Inflammatory macrophage treated with lipopolysaccharide for 4 hours (primary cell): ENCODE measurements around the gene PAIP2.
"Not testable (repeated sequence)": the region's sequence is repeated elsewhere in the genome, so short reads cannot be mapped to it uniquely, and the experiment has no call there.

Source experiments
- DNase-seq: peaks from one replicate; pipeline ENCODE4 v3.0.0-alpha.2; 2020

PAIP2 gene

DNA sequence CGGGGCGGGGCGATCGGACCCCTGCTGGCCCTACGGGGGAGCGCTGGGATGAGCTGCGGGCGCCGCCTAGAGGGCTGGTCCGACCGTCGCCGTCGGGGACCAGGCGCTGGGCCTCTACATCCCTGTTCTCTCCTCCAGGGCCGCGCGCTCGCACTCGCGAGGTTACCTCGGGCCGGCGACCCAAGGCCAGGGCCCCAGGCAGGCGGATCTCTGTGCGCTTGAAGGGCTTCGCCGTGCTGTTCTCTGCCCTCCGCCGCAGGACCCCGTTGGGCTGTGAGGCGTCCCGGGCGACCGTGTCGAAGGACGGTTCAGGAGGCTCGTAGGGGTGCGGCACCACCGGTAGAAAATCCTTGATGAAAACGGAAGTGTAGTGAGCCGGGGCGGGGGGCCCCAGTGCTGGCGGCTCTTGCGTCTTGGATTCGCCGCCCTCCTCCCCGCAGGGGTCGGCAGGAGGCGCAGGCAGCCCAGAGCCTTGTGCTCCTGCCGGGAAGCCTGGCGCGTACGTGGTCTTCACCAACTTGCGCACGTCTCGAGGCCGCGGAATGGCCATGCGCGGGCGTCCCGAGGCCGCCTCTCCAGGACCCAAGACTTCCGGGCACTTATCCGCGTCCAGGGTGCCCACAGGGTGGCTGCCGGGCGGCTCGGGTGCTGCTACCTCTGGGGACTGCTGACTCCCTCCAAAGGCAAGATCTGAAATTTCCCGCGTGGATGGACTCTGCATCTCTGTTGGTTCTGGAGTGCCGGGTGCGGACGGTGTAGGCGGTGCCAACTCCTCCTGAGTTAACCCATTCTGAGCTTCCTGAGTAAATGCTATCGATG lies 51.2 kb downstream of the PAIP2 start:
- DNase-seq = peak; percentile 68

DNA sequence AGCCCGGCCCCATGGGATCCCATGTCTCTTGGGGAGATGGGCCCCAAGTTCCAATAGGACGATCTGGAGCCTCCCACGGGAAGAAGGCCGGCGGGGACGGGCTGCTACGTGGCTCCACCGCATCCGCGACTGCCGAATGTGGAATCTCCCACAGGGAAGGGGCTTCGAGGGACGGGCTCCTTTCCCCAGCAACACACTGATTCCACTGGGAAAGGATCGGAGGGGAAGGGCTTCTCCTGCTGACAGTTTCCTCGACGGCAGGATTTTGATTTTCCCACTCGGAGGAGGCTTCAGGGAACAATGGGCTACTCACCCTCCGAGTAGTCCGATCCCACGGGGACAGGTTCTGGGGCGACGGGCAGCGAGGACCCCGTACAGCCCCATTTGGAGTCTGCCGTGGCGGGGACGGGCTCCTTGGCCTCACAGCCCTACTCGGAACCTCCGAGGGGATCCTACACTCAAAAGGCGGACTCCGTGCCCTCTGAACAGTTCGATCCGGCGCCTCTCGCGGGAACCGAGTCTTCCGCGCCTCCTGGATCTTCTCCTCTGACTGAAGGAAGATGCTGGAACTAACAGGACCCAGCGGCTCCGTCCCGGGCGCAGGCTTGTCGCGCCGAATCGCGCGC lies 52.0 kb downstream of the PAIP2 start:
- DNase-seq = no peak

DNA sequence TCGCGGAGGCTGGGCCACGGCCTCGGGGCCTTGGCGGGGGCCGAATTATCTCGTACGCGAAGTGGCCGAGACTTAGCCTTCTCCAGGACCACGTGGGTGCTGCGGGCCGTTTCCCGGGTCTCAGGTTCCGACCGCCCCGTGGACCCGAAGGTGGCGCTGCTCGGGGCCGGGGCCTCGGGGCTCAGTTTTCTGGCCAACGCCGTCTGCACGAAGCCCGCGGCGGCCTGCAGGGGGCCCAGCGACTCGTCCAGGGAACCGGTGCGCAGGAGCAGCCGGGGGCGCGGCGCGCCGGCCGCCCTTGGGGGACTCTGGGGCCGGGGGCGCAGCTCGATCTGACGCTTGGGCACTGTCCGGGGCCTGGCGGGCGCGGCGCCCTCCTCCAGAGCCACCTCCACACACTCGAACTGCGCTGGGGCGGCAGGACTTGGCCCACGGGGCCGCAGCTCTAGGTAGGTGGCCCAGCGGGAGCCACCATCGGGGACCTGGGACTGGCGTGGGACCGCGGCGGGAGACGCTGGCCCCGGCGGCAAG lies 52.5 kb downstream of the PAIP2 start:
- DNase-seq = no peak

DNA sequence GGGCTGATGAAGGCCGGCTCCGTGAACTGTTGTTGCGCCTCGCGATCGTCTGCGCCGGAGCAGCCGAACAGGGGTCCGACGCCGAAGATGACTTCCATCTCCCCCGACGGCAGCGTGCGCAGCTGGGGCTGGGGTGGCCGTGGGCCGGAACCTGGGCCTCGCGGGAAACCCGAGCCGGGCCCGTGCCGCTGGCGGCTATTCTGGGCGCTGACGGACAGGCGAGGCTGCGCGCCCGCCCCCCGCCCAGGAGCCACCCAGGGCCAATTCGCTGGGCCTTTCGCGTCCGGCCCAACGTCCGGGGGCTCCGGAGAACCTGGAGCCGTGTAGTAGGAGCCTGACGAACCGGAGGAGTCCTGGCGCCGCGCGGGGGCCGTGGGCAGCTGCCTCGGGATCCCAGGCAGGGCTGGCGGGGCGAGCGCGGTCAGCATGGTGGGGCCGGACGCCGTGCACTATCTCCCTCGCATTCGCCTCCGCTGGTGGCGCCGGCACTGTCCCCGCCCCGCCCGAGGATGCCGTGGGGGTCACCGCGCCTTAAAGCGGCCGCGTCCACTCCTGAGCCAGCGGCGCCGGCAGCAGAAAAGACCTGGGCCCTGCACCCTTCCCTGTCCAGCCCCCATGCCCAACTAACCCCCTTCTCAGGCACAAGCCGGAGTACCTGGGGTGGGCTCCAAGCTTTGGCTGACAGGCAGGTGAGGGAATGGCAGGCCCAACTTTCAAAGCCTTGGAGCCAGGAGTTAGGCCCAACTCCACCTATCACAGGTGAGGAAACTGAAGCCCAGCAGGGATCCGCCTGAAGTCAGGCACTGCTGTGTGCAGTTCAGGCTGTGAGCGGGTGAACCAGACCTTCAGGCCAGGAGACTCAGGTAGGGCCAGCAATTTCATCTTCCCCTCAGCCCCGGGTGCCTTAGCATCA lies 53.3 kb downstream of the PAIP2 start, which contains the start of gene PROB1:
PROB1 (minus strand) TSS at position 451 of the 913 bp plus-strand sequence; CDS start at position 428, 23 bp downstream.
- DNase-seq = no peak

DNA sequence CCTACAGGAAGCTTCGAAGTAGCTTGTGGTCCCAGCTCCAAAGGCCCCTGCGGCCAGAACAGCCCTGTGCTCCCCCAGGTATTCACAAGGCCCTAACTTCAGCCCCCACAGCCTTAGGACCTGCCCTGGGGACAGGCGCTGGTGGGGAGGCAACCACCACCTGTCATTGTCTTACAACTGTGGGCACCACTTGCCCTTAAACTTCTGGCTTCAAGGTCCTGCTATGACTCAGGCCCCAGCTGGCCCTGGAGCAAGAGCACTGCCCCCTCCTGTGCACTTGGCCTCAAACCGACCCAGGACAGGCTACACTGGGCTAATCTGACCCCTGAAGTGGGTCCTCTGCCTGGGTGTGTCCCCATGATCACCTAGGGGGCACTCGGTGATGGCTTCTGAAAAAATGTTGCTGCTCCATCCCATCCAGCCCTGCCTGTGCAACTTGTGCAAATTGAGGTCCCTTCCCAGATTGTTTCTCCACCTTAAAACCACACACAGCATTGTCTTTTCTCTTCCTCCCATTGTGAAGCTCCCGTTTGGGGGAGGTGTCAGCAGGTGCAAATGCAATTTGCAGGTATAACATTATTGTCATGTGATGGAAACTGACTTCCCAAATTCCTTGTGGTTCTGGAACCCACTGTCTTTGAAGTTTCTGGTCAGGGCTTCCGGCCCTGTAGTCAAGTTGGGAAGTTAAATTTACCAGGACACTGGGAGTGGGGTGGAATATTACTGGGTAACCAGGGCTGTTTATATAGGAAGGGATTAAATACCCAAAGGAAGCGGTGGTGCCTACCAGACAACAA lies 54.4 kb downstream of the PAIP2 start:
- DNase-seq = no peak

DNA sequence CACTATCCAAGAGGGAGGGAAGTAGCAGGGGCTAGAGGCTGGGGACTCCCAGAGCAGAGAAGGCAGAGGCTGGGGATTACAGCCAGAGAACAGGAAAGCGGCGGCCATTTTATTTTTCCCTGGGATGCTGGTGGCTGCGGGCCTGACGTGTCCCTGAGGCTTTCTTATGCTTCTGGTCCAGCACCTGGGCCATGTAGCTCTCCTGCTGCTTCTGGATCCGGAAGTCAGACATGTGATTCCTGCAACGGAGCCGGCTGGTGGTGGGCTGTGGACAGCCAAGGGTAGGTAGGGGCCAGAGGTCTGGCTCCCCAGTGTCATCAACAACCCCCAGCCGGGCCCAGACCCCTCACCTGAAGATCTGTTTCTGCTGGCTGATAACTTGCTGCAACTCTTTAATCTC lies 55.0 kb downstream of the PAIP2 start:
- no peak for DNase-seq

DNA sequence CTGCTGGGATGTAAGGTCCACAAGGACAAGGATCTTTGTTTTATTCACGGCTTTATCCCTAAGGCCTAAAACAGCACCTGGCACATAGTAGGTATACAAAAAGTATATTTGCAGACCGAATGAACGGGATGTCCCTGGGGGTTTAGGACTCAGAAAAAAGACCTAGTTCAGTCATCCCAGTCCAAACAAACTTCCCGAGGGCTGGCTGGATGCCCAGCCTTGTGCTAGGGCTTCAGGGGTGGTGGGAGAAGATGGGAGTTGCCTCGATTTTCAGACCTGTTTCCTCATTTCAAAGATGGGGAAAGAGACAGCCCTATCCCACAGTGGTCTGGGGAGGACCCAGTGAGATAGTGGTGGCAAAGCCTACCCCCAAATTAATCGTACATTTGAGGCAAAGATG lies 56.3 kb downstream of the PAIP2 start:
- no peak for DNase-seq

DNA sequence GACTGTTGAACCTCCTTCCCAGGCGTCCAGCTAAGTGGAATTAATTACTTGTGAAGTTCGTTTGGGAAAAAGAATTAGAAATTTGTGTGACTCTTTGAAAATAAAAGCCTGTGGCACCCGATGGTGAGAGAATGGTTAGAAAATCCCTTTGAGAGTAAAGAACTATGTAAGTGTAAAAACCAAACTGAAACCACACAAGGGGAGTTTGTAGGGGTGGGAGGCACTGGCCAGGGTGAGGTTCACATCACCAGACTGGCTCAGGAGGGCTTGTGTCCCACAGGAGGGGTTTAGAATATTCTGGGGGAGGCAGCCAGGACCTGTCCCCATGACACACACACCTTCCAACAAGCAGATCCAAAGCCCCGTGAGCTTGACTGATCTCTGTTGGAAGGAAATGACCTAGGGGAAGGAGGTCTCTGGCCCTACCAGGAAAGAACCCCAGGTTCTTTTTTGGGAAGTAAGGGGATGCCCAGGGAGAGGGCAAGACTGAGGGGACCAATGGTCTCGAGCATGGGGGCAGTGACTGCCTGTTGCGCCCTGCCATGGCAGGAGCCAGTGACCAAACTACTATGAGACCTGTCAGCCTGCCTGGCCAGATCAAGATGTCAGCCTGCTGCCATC lies 58.0 kb downstream of the PAIP2 start:
- DNase-seq = no peak

DNA sequence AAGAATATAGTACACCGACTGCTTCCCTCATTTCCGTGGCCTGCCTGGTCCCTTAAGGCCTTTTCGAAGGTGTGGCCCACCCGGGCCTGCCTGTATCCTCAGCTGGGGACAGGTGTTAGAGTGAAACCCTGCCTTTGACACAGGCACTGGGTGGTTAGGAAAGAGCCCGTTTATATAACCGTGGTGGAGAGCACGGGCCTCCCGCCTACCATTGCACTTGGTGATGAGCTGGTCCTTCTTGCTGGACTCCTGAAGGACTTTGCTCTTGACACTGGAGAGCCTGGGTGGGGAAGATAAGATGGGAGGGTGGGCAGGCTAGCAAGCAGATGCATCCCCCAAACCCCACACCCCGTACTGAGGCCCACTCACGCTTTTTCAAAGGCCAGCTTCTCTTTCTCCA lies 59.9 kb downstream of the PAIP2 start:
- DNase-seq = no peak

DNA sequence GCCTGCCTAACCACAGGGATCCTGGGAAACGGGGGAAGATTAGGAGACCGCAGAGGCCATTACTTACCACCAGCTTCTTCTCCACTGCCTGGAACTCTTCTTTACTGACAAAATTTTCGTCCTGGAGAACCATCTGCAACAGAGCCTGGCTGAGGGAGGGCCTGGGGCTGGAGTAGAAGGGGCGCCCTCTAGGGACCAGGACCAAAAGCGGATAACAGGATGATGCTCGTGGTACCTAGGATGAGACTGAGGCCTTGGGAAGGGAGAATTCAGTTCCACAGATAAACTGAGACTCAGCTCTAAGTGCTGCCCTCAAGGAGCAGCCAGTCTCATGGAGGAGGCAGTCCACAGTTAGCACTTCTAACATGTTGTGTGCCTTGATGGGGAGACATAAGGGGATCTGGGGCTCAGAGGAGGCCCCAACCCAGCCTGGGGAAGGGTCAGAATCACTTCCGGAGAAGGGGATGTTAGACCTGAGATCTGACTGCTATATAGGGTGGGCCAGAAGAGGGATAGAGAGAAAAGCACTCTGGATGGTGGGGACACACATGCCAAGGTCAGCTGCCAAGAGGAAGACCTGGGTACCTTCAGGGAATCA lies 61.0 kb downstream of the PAIP2 start:
- peak; percentile 45 for DNase-seq

DNA sequence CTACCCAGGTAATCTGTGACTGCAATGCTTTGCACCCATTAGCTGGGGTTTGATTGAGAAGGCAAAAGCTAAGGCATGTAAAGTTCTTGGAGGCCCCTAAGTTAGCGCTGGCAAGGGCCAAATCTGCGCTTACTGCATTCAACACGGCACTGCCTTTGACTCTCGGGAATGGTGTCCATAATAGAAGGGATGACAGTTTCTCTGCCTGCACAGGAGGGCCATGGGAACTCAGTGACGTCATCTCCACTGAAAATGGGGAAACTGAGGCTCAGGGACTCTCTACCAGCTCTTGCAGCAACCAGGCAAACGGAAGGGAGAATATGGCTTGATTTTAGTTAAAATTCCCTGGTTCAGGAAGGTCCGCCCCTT lies 61.7 kb downstream of the PAIP2 start:
- DNase-seq = no peak

DNA sequence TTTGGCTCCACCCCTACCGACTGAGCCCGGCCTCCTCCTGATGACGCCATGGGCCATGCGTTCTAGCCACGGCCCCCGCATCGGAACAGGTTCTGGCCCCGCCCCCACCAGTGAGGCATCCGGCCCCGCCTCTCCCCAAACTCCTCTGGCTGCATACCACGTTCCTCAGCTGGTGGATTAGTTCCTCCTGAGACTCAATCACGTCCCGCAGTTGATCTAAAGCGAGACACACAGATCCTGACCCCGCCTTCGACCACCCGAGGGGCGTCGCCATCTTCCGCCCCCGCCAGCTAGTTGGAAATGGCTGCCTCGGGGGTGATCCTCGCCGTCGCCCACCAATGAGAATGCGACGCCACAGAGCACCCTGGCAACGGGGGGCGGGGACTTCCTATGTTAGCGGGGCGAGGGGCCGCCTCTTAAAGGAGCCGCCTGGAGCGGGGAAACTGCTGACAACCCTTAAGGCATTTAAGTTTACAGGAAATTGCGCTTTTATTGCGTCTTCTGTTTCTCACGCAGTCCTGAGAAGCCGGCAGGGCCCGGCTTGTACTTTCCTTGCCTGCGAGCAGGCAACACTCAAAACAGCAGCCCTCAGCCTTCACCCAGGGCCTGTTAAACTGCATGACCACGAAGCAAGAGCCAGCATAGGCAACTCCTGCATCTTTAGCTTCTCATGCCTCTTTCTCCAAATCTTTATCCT lies 62.3 kb downstream of the PAIP2 start, which contains the start of gene SPATA24:
SPATA24 (minus strand) TSS at position 303 of the 697 bp plus-strand sequence; CDS start at position 274, 29 bp downstream.
- peak; percentile 97 for DNase-seq

DNA sequence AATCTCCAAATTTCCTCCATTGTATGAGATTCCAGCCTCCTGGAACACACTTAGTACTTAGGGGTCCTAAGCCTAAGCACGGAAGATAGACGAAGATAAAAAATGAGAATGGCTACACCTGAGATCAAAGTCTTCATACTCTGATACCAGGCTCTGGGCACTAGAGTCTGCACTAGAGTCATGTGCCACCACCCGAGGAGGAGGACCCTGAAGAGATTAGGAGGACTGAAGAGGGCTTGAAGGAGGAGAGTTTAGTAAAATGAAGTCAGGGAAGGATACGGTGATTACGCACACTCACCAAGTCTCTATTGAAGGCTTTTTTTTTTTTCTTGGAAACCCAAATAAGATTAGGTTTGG lies 62.8 kb downstream of the PAIP2 start:
- no peak for DNase-seq

DNA sequence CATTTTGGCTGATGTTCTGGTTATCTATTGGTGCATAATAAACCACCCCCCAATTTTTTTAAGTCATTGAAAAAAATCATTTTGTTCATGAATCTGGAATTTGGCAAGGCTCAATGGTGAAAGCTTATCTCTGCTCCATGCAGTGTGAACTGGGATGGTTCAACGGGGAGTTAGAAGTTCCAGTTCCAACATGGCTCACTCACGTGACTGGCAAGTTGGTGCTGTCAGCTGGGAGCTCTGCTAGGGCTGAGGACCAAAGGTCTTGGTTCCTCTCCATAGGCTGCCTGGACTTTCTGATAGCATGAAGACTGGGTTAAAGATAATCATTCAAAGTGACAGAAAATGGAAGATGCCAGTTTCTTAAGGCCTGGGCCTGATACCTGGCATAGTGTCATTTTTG lies 65.3 kb downstream of the PAIP2 start:
- DNase-seq = no peak

DNA sequence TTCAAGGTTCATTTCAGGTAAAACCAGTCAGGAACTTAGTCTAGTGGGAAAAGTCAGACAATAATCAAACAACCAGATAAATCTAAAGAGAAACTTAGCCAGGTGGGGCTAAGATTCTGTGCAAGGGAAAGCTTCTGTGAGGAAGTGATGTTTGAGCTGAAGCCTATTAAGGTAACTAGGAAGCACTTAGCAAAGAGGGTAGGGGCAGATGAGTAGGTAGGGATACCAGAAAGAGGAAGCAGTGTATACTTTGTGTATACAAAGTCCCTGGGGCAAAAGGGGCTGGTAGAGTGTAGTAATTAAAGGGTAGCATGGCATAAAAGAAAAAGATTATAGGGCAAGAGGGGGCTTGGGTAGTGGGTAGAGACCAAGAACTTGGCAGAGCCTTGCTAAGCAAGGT lies 65.9 kb downstream of the PAIP2 start:
- DNase-seq = no peak

DNA sequence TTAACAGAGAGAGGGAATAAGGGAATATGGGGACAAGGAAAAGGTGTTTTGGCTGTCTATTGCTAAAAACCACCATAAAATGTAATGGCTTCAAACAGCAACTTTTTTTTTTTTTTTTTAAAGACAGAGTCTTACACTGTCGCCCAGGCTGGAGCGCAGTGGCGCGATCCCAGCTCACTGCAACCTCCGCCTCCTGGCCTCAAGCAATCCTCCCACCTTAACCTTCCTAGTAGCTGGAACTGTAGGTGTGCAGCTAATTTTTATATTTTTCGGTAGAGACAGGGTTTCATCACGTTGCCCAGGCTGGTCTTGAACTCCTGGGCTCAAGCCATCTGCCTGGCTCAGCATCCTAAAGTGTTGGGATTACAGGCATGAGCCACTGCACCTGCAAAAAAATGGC lies 66.5 kb downstream of the PAIP2 start:
- no peak for DNase-seq

DNA sequence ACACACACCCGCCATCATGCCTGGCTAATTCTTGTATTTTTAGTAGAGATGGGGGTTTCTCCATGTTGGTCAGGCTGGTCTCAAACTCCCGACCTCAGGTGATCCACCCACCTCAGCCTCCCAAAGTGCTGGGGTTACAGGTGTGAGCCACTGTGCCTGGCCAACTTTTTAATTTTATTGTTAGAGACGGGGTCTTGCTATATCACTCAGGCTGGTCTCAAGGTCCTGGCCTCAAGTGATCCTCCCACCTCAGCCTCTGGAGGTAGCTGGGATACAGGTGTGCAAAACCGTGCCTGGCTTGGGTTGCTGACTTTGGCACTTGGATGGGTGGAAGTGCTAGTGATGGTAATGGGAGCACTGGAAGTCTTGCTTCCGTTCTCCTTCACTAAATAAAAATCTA lies 67.5 kb downstream of the PAIP2 start:
- DNase-seq = not testable (repeated sequence)

DNA sequence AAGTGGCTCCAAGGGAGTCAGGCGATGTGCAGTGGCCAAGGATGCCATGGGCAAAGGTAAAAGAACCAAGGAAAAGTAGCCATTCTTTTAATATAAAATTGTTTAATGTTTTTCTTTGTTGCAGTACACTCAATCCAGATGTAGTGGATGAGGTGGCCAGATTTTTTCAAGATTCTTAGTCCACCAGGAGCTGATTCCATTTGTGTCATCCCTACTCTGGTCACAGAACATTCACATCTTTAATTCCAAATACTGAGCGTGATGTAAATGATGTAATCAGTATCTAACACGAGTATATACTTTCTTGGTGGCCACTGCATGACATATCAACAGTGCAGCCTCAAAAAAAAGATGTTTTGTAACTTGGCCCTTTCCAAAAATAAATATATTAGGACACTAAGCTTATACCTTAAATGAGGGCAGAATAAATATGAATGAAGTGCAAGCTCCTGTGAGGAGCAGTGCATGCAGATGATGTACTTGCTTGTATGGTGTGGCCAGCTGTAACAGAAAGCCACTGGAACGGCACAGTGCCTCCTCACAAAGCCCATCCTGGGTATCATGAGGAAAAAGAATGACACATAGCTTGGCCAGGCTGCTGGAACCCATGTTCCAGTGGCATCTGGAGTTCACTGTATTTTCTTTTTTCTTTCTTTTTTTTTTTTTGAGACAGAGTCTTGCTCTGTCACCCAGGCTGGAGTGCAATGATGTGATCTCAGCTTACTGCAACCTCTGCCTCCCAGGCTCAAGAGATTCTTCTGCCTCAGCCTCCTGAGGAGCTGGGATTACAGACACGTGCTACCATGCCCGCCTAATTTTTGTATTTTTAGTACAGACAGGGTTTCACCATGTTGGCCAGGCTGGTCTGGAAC lies 68.7 kb downstream of the PAIP2 start:
- no peak for DNase-seq

DNA sequence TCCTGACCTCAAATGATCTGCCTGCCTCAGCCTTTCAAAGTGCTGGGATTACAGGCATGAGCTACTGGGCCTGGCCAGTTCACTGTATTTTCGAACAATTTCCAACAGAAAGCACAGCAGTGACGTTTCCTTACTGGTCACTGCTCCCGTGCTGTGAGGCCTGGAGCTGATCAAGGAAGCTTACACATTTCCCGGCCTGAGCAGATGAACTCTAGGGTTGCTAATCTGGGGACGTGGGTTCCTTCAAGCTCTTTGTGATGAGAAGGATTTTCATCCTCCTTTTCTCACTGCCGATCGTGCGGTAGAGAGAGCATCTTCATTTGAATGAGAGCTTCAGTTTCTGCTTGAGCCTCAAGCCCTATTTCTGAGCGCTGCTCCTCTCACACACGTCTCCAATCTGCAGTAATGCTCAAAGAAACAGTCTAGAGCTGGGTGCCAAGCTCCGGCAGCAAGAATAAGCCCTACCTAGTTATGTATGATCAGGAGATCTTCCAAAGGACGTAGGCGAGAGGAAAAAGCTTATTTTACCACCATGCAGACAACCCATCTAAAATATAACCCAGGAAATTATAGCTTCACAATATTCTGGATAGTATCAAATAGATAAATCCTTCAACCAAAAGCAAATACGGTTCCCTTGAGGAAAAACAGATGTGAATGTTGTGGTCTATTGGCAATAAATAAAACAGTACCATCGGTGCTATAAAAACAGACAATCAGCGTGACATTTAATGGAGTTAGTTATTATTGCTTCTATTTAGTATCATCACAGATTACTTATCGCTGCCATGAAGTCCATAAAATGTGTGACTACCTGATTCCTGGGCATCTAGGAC lies 69.6 kb downstream of the PAIP2 start:
- no peak for DNase-seq
